ENCODE results near the gene CCDC191. TPM values are rescaled to one million over a fixed set of nuclear protein-coding genes. Genes with fewer than 3 reads are reported as not detected.

The CCDC191 gene
- total RNA-seq, 3 donors from 2014 or later = 4.3 to 13.2 (median 10.8) TPM

DNA sequence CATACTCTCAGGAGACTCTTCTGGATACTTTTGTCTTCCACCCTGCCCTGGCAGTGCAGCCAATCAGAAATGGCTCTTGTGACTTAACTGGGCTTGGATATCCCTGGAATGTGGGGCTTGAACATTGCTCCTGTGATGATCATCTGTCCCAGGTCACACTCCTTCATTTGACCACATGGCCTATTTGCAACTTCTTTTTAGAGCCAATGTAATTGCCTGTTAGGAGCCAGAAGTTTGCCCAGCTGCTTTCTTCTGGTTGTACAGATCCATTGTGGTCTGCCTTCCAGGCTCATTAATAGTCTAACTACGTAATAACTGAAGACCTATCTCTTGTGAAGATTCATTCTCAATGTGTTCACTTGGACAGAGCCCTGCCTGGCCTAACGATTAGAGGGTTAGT is 30.0 kb upstream of the CCDC191 start:
- no peaks in the 10 kb centered on the region for H3K27me3 ChIP-seq
- no peaks in the 10 kb centered on the region for H3K4me1 ChIP-seq
- intact Hi-C loops (cut with DNase I; ENCODE audit: low total_unique reads) = no loop called here
- DNase-seq (ENCODE audit: low spot score in 2 of 2) = no peak
- TF ChIP-seq POLR2A (IDR thresholded peaks at IDR 0.05) (no peak), POLR2AphosphoS5 (IDR thresholded peaks at IDR 0.05) (no peak)
- TF ChIP-seq, protein P1, sequence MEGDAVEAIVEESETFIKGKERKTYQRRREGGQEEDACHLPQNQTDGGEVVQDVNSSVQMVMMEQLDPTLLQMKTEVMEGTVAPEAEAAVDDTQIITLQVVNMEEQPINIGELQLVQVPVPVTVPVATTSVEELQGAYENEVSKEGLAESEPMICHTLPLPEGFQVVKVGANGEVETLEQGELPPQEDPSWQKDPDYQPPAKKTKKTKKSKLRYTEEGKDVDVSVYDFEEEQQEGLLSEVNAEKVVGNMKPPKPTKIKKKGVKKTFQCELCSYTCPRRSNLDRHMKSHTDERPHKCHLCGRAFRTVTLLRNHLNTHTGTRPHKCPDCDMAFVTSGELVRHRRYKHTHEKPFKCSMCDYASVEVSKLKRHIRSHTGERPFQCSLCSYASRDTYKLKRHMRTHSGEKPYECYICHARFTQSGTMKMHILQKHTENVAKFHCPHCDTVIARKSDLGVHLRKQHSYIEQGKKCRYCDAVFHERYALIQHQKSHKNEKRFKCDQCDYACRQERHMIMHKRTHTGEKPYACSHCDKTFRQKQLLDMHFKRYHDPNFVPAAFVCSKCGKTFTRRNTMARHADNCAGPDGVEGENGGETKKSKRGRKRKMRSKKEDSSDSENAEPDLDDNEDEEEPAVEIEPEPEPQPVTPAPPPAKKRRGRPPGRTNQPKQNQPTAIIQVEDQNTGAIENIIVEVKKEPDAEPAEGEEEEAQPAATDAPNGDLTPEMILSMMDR (IDR thresholded peaks at IDR 0.05) = no peak
- no peak overlapping the region for H3K4me3 ChIP-seq
- H3K9me3 ChIP-seq = no peaks in the 10 kb centered on the region
- H3K27ac ChIP-seq = no peak overlapping the region
- H3K36me3 ChIP-seq = no peaks in the 10 kb centered on the region

DNA sequence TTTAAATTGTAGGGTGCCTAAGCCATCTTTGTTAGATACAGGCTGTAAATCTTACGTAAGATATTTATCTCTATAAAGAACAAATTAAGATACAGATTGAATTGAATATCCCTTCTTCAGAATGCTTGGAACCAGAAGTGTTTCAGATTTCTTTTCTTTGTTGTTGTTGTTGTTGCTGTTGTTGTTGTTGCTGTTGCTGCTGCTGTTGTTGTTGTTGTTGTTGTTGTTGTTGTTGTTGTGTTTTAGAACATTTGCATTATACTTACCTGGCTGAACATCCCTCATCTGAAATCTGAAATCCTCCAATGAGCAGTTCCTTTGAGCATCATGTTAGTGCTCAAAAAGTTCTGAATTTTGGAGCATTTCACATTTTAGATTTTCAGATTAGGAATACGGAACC is 26.8 kb upstream of the CCDC191 start:
- no peak for DNase-seq (ENCODE audit: low spot score in 2 of 2)
- no peaks in the 10 kb centered on the region for H3K4me1 ChIP-seq
- no peaks in the 10 kb centered on the region for H3K27me3 ChIP-seq
- no peak for TF ChIP-seq POLR2AphosphoS5 (IDR thresholded peaks at IDR 0.05)
- TF ChIP-seq POLR2A (IDR thresholded peaks at IDR 0.05) = no peak
- TF ChIP-seq, protein P1 (IDR thresholded peaks at IDR 0.05) = no peak
- H3K27ac ChIP-seq = no peak overlapping the region
- H3K36me3 ChIP-seq = no peaks in the 10 kb centered on the region
- no peak overlapping the region for H3K4me3 ChIP-seq
- no peaks in the 10 kb centered on the region for H3K9me3 ChIP-seq
- intact Hi-C loops (cut with DNase I; ENCODE audit: low total_unique reads) = no loop called here

DNA sequence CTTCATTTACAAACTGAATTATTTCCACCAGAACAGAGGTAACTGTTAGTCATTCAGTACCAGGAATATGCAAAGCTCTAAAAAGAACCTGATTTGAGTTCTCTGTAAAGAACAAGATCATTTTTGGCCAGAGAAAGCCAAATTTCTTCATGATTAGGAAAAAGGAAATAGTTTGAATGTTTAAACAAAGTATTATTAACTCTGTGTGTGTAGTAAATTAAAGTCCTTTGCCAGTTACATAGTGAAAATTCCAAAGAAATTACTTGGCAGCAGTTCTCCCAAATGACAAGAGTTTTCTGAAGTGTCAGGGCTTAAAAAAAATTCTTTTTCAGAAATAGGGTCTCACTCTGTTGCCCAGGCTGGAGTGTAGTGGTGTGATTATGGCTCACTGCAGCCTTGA is 24.7 kb upstream of the CCDC191 start:
- H3K27me3 ChIP-seq = no peaks in the 10 kb centered on the region
- H3K4me1 ChIP-seq = no peaks in the 10 kb centered on the region
- H3K27ac ChIP-seq = no peak overlapping the region
- no peak overlapping the region for H3K4me3 ChIP-seq
- no peaks in the 10 kb centered on the region for H3K9me3 ChIP-seq
- H3K36me3 ChIP-seq = peaks cover 7% of the 10 kb centered on the region
- intact Hi-C loops (cut with DNase I; ENCODE audit: low total_unique reads) = loop anchor here (2.0 kb wide), 1 partner anchor 74 kb away; no protein-coding TSS in a partner anchor
- TF ChIP-seq POLR2A (IDR thresholded peaks at IDR 0.05) = no peak
- no peak for TF ChIP-seq POLR2AphosphoS5 (IDR thresholded peaks at IDR 0.05)
- TF ChIP-seq, protein P1 (IDR thresholded peaks at IDR 0.05) = no peak
- DNase-seq (ENCODE audit: low spot score in 2 of 2) = no peak

DNA sequence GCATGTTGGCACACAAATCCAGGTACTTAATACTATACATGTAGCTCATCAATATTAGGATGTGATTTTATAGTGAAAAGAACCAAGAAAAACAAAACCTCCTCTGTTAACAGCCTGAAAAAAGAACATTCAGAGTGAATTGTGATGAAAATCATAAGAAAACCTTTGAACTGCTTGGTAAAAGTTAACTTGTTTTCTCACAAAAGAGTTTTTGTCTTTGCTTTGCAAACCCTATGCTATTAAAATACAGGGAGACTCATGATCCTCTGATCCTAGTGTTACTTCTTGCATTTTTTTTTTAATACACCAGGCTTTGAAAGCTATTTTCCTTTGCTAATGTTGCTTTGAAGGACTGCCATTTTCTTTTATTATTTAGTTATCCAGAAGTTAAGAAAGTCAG is 23.9 kb upstream of the CCDC191 start:
- TF ChIP-seq POLR2AphosphoS5 (IDR thresholded peaks at IDR 0.05) (no peak), POLR2A (IDR thresholded peaks at IDR 0.05) (no peak)
- TF ChIP-seq, protein P1 (IDR thresholded peaks at IDR 0.05) = no peak
- H3K27me3 ChIP-seq = no peaks in the 10 kb centered on the region
- DNase-seq (ENCODE audit: low spot score in 2 of 2) = no peak
- no peak overlapping the region for H3K27ac ChIP-seq
- intact Hi-C loops (cut with DNase I; ENCODE audit: low total_unique reads) = loop anchor here (2.0 kb wide), 1 partner anchor 75 kb away; no protein-coding TSS in a partner anchor
- H3K36me3 ChIP-seq = peaks cover 7% of the 10 kb centered on the region
- H3K4me3 ChIP-seq = no peak overlapping the region
- no peaks in the 10 kb centered on the region for H3K9me3 ChIP-seq
- H3K4me1 ChIP-seq = no peaks in the 10 kb centered on the region

DNA sequence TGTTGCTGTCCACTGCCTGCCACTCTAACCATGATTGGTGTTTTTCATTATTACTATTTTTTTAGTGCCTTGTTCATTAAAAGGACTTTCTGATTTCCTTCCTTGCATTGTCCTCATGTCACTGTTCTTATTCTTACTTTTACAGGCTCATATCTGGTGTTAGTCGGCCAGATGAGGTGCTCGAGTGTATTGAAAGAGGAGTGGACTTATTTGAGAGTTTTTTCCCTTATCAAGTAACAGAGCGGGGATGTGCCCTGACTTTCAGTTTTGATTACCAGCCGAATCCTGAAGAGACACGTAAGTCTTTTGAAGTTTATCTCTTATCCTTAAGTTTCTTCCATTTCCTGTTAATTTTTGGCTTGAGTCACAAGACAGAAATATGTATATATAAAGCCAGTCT is 23.4 kb upstream of the CCDC191 start:
- Histone ChIP-seq H3K4me3 (no peak overlapping the region), H3K36me3 (peaks cover 7% of the 10 kb centered on the region)
- intact Hi-C loops (cut with DNase I; ENCODE audit: low total_unique reads) = loop anchor here (2.0 kb wide), 1 partner anchor 75 kb away; no protein-coding TSS in a partner anchor

More for the DNA sequence above, 23.4 kb upstream of the CCDC191 start:
- H3K4me1 ChIP-seq = no peaks in the 10 kb centered on the region
- TF ChIP-seq, protein P1 (IDR thresholded peaks at IDR 0.05) = no peak
- TF ChIP-seq POLR2A (IDR thresholded peaks at IDR 0.05) (no peak), POLR2AphosphoS5 (IDR thresholded peaks at IDR 0.05) (no peak)
- H3K27ac ChIP-seq = no peak overlapping the region
- no peaks in the 10 kb centered on the region for H3K27me3 ChIP-seq
- no peak for DNase-seq (ENCODE audit: low spot score in 2 of 2)
- no peaks in the 10 kb centered on the region for H3K9me3 ChIP-seq
